D721Med (cell line): Measurements from ENCODE around the gene DBNDD2.
A peak's percentile ranks its signal among the peaks of the same experiment; 100 is the strongest.

ENCODE experiments used
- DNase-seq: peaks from one replicate; pipeline ENCODE4 v3.0.0; 2011; ENCODE audit warnings: low spot score; ENCODE audit not compliant: insufficient read length
- FAIRE-seq: peaks from 2 replicates; lab custom pipeline; 2011; peaks lifted over from hg19 to GRCh38; lab: Jason Lieb, UNC
- TF ChIP-seq, protein P1 (sequence below): IDR thresholded peaks from 2 replicates; pipeline ENCODE4 v1.5.1; 2012; ENCODE audit warnings: mild to moderate bottlenecking, control low read depth; ENCODE audit not compliant: insufficient read depth; ENCODE audit errors: missing control alignments

The DBNDD2 gene

DNA sequence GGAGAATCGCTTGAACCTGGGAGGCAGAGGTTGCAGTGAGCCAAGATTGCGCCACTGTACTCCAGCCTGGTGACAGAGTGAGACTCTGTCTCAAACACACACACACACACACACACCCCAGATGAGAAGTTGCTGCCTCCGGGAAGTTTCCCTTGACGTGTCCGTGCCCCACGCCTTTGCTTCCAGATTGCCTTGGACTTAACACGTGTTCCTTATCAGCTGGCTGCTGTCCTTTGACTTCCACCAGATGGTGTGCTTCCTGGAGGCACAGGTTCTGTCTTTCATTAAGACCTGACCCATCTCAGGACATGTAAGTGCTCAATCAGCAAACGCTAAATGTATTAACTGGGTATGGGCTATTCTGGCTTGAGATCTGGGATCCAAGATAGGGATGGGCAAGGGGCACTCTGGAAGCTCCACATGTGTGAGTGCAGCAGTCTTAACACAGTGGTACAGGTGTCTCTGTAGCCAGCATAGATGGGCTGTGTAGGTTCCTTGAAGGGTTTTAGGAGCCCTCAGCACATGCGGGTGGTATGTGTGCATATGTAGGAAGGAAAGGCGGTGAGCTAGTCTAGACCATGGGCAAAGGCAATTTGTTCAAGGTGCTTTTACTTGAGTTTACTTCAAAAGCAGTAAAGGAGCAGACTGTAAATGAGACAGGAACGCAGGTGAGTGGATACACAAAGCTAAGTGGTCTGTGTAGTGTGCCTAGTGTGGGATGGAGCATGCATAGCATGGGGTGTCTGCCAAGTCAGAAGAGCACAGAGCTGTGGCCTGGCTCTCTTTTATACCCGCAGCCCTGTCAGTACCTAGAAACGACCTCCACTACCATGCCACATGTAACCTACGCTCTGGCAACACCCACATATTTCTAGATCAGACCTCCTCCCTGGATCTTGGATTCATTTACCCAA lies 19.4 kb downstream of the DBNDD2 start:
- no peak for FAIRE-seq
- TF ChIP-seq, protein P1, sequence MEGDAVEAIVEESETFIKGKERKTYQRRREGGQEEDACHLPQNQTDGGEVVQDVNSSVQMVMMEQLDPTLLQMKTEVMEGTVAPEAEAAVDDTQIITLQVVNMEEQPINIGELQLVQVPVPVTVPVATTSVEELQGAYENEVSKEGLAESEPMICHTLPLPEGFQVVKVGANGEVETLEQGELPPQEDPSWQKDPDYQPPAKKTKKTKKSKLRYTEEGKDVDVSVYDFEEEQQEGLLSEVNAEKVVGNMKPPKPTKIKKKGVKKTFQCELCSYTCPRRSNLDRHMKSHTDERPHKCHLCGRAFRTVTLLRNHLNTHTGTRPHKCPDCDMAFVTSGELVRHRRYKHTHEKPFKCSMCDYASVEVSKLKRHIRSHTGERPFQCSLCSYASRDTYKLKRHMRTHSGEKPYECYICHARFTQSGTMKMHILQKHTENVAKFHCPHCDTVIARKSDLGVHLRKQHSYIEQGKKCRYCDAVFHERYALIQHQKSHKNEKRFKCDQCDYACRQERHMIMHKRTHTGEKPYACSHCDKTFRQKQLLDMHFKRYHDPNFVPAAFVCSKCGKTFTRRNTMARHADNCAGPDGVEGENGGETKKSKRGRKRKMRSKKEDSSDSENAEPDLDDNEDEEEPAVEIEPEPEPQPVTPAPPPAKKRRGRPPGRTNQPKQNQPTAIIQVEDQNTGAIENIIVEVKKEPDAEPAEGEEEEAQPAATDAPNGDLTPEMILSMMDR, result no peak
- no peak for DNase-seq

DNA sequence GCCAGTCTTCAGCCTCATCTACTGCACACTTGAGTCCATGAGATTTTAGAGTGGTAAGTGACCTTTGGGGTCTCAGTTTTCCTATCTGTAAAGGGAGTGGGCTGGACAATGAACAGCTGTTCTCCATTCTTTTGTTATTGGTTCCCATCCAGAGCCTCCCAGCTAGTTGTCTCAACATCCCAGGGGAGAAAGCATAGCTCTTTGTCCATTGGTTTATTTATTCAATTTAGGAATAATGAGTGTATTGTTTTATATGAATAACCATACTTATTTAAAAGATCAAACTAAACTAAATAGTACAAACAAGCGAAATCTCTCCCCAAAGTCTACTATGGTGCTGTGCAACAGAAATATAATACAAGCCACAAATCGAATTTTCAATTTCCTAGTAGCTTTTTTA lies 21.5 kb downstream of the DBNDD2 start:
- FAIRE-seq, result no peak
- TF ChIP-seq, protein P1, result no peak

DNA sequence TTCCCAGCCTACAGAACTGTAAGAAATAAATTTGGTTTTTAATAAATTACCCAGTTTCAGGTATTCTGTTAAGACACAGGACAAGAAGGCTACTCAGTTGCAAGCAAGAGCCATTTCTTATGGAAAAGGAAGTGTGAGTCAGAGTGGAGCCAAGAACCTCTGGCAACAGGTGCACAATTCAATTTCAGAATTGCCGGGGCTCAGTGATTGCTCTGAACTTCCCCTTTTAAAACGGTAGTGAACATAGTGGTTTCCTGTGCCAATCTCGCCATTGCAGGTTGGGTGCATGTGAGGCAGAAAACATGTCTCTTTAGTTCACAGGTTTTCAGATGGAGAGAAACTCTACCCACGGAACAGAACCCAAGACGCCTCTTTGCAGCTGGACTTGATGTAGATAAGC lies 24.2 kb downstream of the DBNDD2 start:
- TF ChIP-seq, protein P1, result no peak
- FAIRE-seq (no peak), DNase-seq (no peak)

More for the DNA sequence above, 21.5 kb downstream of the DBNDD2 start:
- DNase-seq, result no peak

DNA sequence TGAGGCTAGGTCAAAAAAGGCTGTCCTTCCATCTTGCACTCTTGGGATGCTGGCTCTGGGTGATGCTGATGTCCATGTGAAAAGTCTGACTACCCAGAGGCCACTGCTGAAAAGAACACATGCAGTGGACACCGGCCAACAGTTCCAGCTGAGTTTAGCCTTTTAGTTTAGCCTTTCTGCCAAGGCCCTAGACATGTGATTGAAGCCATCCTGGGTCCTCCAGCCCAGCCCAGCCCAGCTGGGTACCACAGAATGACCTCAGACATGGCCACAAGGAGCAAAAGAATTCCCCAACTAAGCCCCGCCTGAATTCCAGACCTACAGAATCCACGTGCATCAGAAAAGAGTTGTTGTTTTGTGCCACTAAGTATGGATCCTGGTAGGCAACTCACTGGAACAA lies 25.2 kb downstream of the DBNDD2 start:
- TF ChIP-seq, protein P1, result no peak
- no peak for DNase-seq
- FAIRE-seq, result no peak

DNA sequence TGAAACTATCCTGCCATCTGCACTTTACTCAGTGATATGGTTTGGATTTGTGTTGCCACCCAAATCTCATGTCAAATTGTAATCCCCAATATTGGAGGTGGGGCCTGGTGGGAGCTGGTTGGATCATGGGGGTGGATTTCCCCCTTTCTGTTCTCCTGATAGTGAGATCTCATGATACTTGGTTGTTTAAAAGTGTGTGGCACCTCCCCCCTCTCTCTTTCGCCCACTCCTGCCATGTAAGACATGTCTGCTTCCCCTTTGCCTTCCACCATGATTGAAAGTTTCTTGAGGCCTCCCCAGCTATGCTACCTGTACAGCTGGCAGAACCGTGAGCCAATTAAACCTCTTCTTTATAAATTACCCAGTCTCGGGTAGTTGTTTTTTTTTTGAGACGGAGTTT lies 25.9 kb downstream of the DBNDD2 start:
- no peak for FAIRE-seq
- TF ChIP-seq, protein P1, result no peak

DNA sequence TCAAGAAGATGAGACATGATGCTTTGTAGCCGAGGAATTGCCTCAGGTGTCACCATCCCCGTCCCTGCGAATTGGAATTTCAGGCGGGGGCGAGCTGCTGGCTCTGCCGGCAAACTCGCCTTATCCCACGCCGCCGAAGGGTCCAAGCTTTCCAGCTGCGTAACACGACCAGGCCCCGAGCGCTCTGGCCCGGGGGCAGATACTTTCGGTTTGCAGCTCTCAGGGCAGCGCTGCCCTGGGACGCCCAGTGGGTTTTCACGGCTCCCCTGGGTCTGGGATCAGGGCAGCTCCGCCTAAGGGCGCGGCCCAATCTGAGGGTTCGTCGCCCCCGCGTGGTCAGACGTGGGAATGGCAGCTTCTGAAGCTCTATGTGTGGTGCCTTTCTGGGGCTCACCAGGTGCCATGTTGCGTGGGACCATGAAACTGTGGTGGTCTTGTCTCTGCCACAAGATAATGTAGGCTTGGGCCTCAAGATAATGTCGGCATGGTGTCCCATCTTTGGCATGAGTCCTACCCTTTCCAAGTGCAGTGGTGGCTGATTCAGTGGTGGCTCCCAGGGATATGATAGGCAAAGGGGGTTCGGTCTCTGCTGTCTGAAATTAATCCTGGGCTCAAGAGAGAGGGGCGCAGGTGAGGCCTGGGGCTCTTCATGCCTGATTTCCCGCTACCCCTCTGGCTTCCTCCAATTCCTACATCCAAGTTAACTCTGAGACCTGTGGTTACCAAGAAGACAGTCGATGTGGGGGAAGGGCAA lies 28.8 kb downstream of the DBNDD2 start:
- FAIRE-seq, result no peak
- TF ChIP-seq, protein P1, result peak; percentile 85
- peak; percentile 84 for DNase-seq

More for the DNA sequence above, 25.9 kb downstream of the DBNDD2 start:
- no peak for DNase-seq

DNA sequence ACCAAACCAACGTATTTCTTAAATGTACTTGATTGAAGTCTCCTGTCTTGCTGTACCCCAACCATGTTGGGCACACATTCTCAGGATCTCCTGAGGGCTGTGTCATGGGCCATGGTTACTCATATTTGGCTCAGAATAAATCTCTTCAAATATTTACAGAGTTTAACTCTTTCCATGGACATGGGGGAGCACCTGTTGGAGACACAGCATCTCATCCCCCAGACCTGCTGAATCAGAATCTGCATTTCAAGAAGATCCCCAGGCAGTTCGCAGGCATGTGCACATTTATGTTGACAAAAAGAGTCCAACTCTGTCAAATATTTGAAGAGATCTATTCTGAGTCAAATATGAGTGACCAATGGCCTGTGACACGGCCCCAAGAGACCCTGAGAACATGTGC lies 32.3 kb downstream of the DBNDD2 start:
- DNase-seq (no peak), FAIRE-seq (no peak)
- TF ChIP-seq, protein P1, result no peak
